ENCODE results near the gene AKR1D1. TPM values are rescaled to one million over a fixed set of nuclear protein-coding genes. Genes with fewer than 3 reads are reported as not detected.
A peak's percentile ranks its signal among the peaks of the same experiment; 100 is the strongest.

AKR1D1 gene
- total and polyA plus RNA-seq, 2 of the 13 experiments (the other 11 are each of a cell fraction or from before 2014, with no cell fraction given), result 6.9 to 37.0 TPM

- TF ChIP-seq ZNF609 (CRISPR knock-in tag; IDR thresholded peaks at IDR 0.05; ENCODE audit: borderline replicate concordance), result peak; percentile 61; the same call in 1 of the 2 replicates
- no peak; the same call in 1 of the 2 replicates for TF ChIP-seq MED13 (CRISPR knock-in tag; IDR thresholded peaks at IDR 0.05)
- TF ChIP-seq BRF2 (CRISPR knock-in tag; IDR thresholded peaks at IDR 0.05), result peak; percentile 49; the same call in 1 of the 2 replicates
- no peak for TF ChIP-seq ZXDC (CRISPR knock-in tag; IDR thresholded peaks at IDR 0.05)
- no peak for TF ChIP-seq ETV6 (CRISPR knock-in tag; conservative IDR thresholded peaks at IDR 0.05)
- peak; percentile 88; the same call in 1 of the 2 replicates for TF ChIP-seq AHDC1 (CRISPR knock-in tag; IDR thresholded peaks at IDR 0.05; ENCODE audit: borderline replicate concordance)
- TF ChIP-seq ZNF629 (CRISPR knock-in tag; conservative IDR thresholded peaks at IDR 0.05), result no peak
- no peak for TF ChIP-seq XRCC5 (optimal IDR thresholded peaks at IDR 0.05; ENCODE audit: low read length)
- TF ChIP-seq ZNF878 (CRISPR knock-in tag; IDR thresholded peaks at IDR 0.05), result no peak; the same call in 1 of the 2 replicates
- no peak for TF ChIP-seq PAF1 (CRISPR knock-in tag; IDR thresholded peaks at IDR 0.05)
- TF ChIP-seq ZNF232 (CRISPR knock-in tag; IDR thresholded peaks at IDR 0.05; ENCODE audit: borderline replicate concordance), result no peak; the same call in 1 of the 2 replicates
- TF ChIP-seq PHF8 (CRISPR knock-in tag; IDR thresholded peaks at IDR 0.05), result no peak
- TF ChIP-seq ZSCAN25 (CRISPR knock-in tag; IDR thresholded peaks at IDR 0.05), result no peak
- TF ChIP-seq RFXANK (CRISPR knock-in tag; IDR thresholded peaks at IDR 0.05), result no peak
Observed at GRCh38 chr7:138151731-138152577, 75.7 kb downstream of the AKR1D1 start (continued).

Data from HepG2 (cell line).